Testis (tissue), 3 donors: ENCODE measurements around the gene PCP4L1. TPM values are rescaled to one million over a fixed set of nuclear protein-coding genes. Genes with fewer than 3 reads are reported as not detected.

Experiments used
- DNase-seq: peaks from one replicate; pipeline ENCODE4 v3.0.0-alpha.2; 2019
- H3K27ac ChIP-seq, 2 donors: fragments of 200-600 bp; sonication (generic); one replicate each; pipeline ENCODE4 v1.5.1; 2019
- H3K27me3 ChIP-seq: fragments of 200-600 bp; sonication (generic); one replicate; pipeline ENCODE4 v1.5.1; 2019
- H3K36me3 ChIP-seq: fragments of 200-600 bp; sonication (generic); one replicate; pipeline ENCODE4 v1.5.1; 2017; ENCODE audit warnings: low read depth; ENCODE audit errors: missing control alignments
- H3K4me1 ChIP-seq: fragments of 200-600 bp; sonication (generic); one replicate; pipeline ENCODE4 v1.5.1; 2019
- H3K4me3 ChIP-seq, 2 donors: fragments of 200-600 bp; sonication (generic); one replicate each; pipeline ENCODE4 v1.5.1; 2017 to 2019
- H3K9me3 ChIP-seq: fragments of 200-600 bp; sonication (generic); one replicate; pipeline ENCODE4 v1.5.1; 2017
- POLR2A ChIP-seq: fragments of 450-650 bp; IDR thresholded peaks from one replicate; pipeline ENCODE4 v1.6.1; 2017; ENCODE audit warnings: antibody characterized with exemption, mild to moderate bottlenecking, moderate library complexity
- WGBS, 2 donors: methylation state at CpG; one replicate each; pipeline ENCODE4 v1.1.5; 2018; 5-methylcytosine and 5-hydroxymethylcytosine counted together
- intact Hi-C: fragments of 100-400 bp; cut with DNase I; formaldehyde crosslinking; loops from one replicate; pipeline ENCODE4 v1.15.1; 2023; ENCODE audit warnings: low total_unique reads
- polyA plus RNA-seq: library from polyadenylated mRNA; stranded (reverse); fragments of 350-450 nt; fragmentation: Illumina TruSeq; extraction: RNeasy Lipid Tissue Mini Kit (QIAGEN cat#74804); gene quantifications from one replicate; pipeline ENCODE4 v1.2.3, GENCODE V29; 2014; ENCODE audit warnings: low read depth, low replicate concordance; ENCODE audit not compliant: insufficient read depth
- total RNA-seq, 2 donors: library from RNA; depleted of rRNA; stranded (reverse); fragments of >200 nt; gene quantifications; one replicate each; pipeline ENCODE4 v1.2.3, GENCODE V29; 2016
- TF ChIP-seq, protein P1 (sequence below), 3 experiments: fragments of 450-650 bp in 2 of 3; fragments of 200-600 bp in 1 of 3; sonication (generic) in 1 of 3; IDR thresholded peaks; one replicate each; pipeline ENCODE4 v1.5.1; 2016 to 2019; ENCODE audit warnings: antibody characterized with exemption in 3 of 3, mild to moderate bottlenecking in 2 of 3, moderate library complexity in 1 of 3

Gene PCP4L1
- total and polyA plus RNA-seq, 3 donors from 2014 or later, result 0.79 to 4.3 (median 3.0) TPM

DNA sequence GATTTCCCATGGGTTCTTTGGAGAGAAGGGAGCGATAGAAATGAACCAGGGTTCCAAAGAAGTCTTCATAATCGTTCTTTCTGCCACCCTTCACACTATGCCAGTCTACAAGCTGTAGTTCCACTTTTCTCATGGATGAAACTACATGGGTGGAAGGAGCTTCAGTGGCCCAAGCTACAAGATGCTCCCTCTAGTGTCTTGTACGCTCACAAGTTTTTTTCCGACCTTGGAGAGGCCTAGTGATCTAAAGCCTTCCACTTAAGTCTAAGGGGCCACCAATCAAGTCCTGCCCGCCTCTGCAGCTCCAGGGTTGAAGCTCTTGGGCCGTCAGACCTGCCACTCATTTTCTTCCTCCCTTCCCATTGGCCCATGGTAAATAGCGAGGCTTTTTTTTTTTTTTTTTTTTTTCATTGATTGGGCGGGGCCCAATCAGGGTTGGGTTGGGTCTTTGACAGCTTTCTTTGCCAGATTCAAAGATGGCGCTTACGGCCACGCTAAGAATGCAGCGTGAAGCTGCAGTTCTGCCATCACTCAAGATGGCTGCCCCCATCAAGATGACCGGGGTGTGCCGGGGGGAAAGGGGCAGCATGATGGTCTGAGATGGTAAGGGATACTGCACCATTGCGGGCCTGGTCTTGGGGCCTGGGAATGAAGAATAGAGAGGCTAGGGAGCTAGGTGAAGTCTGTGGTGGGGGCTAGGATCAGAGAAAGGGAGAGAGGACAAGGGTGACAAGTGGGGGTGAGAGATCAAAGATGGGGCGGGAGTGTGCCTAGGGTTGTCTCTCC, 32.8 kb upstream of the PCP4L1 start, which contains the start of gene TOMM40L:
Gene TOMM40L, plus strand, starts transcription at position 527 of the 786 bp plus-strand sequence. CDS start 430 bp downstream, outside the sequence.
- peak; percentile 97 for DNase-seq
- H3K36me3 ChIP-seq, result no peaks in the 10 kb centered on the region
- no peaks in the 10 kb centered on the region for H3K9me3 ChIP-seq
- intact Hi-C loops, result no loop called here
- TF ChIP-seq, protein P1, sequence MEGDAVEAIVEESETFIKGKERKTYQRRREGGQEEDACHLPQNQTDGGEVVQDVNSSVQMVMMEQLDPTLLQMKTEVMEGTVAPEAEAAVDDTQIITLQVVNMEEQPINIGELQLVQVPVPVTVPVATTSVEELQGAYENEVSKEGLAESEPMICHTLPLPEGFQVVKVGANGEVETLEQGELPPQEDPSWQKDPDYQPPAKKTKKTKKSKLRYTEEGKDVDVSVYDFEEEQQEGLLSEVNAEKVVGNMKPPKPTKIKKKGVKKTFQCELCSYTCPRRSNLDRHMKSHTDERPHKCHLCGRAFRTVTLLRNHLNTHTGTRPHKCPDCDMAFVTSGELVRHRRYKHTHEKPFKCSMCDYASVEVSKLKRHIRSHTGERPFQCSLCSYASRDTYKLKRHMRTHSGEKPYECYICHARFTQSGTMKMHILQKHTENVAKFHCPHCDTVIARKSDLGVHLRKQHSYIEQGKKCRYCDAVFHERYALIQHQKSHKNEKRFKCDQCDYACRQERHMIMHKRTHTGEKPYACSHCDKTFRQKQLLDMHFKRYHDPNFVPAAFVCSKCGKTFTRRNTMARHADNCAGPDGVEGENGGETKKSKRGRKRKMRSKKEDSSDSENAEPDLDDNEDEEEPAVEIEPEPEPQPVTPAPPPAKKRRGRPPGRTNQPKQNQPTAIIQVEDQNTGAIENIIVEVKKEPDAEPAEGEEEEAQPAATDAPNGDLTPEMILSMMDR (IDR thresholded peaks at IDR 0.05), result peak; percentile 35 to 66 (median 35)
- no peak for TF ChIP-seq POLR2A
- WGBS, 2 donors, result 2 to 5% methylated on average over 16 of the region's 16 CpGs
- peak within 1 kb of the TSS; percentile 52 to 65 for H3K4me3 ChIP-seq
- H3K27me3 ChIP-seq, result no peaks in the 10 kb centered on the region
- H3K4me1 ChIP-seq, result peaks cover 15% of the 10 kb centered on the region
- H3K27ac ChIP-seq, result peak within 1 kb of the TSS in 1 of 2 donors; percentile 16

DNA sequence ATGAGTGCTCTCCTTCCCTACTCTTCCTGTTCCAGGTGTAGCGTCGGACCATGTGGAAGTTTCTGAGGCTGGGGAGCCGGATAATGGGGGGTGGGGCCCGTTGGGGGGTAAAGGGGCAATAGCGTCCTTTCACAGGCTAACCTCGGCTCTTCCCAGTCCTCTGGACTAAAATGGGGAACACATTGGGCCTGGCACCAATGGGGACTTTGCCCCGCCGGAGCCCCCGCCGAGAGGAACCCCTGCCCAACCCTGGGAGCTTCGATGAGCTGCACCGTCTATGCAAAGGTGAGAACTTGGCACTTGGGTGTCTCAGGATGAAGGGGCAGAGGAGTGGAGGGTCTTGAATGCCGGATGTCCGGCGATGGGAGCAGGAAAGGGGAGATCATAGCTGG, 32.2 kb upstream of the PCP4L1 start:
- H3K27ac ChIP-seq, result peak overlapping the region in 1 of 2 donors; percentile 16
- H3K4me3 ChIP-seq, result peak overlapping the region; percentile 52 to 65
- H3K36me3 ChIP-seq, result no peaks in the 10 kb centered on the region
- intact Hi-C loops, result no loop called here
- H3K9me3 ChIP-seq, result no peaks in the 10 kb centered on the region
- peaks cover 15% of the 10 kb centered on the region for H3K4me1 ChIP-seq
- WGBS, 2 donors, result 2 to 6% methylated on average over 11 to 15 of the region's 15 CpGs
- H3K27me3 ChIP-seq, result no peaks in the 10 kb centered on the region
- TF ChIP-seq, protein P1 (IDR thresholded peaks at IDR 0.05), result no peak
- no peak for TF ChIP-seq POLR2A
- no peak for DNase-seq

DNA sequence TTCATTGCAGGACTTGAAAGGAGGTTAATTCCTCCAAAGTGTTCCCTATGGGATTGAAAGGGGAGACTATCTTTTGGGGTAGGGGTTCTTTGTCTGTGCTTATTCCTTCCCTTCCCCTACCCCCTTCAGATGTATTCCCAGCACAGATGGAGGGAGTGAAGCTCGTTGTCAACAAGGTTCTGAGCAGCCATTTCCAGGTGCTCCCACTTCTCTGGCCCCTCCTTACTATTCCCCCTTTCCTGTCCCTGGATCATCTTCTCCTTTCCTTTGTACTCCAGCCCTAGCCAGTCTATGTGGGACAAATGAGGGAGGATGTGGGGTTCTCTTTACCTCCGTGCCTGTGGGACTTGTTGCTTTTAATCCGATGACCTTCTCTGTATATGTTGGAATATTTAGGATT, 31.8 kb upstream of the PCP4L1 start:
- H3K9me3 ChIP-seq, result no peaks in the 10 kb centered on the region
- DNase-seq, result no peak
- TF ChIP-seq, protein P1 (IDR thresholded peaks at IDR 0.05), result no peak
- no peak for TF ChIP-seq POLR2A
- 28 to 31% methylated on average over 3 of the region's 3 CpGs for WGBS, 2 donors
- H3K27me3 ChIP-seq, result no peaks in the 10 kb centered on the region
- no peaks in the 10 kb centered on the region for H3K36me3 ChIP-seq
- H3K4me1 ChIP-seq, result peaks cover 15% of the 10 kb centered on the region
- H3K4me3 ChIP-seq, result peak overlapping the region in 1 of 2 donors; percentile 52
- no peak overlapping the region for H3K27ac ChIP-seq
- intact Hi-C loops, result no loop called here

DNA sequence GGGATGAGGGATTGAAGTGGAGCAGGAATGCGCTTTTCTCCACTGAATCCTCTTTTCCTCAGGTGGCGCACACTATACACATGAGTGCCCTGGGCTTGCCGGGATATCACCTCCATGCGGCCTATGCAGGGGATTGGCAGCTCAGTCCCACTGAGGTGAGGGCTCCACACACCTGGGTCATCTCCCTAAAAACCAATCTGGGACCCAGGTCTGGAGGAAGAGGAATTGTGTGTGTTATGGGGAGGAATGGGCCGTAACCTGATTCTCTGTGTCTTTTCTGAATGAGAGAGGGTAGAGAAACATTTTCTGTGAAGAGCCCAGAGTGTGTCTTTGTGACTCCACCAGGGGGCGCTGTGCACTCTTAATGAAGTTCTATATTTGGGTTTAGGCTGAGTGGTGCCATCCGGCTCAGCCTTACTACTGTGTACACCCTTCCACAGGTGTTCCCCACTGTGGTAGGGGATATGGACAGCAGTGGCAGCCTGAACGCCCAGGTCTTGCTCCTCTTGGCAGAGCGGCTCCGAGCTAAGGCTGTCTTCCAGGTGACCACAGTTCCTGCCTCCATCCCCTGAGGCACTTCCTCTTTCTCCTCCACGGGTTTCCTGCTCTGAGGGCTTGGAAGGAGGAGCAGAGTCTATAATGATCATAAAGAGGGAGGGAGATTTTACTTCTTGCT, 31.2 kb upstream of the PCP4L1 start:
- Histone ChIP-seq H3K27ac (no peak overlapping the region), H3K36me3 (no peaks in the 10 kb centered on the region), H3K27me3 (no peaks in the 10 kb centered on the region), H3K4me1 (peaks cover 15% of the 10 kb centered on the region), H3K9me3 (no peaks in the 10 kb centered on the region), H3K4me3 (no peak overlapping the region)
- peak; percentile 92 for DNase-seq
- 31% methylated on average over 11 of the region's 11 CpGs for WGBS, 2 donors
- TF ChIP-seq, protein P1 (IDR thresholded peaks at IDR 0.05), result peak; percentile 95 to 98 (median 95)
- no peak for TF ChIP-seq POLR2A
- intact Hi-C loops, result no loop called here
